M059J (cell line): Measurements from ENCODE around the gene EEF1AKMT4. TPM values are rescaled to one million over a fixed set of nuclear protein-coding genes. Genes with fewer than 3 reads are reported as not detected.
"Not testable (repeated sequence)": the region's sequence is repeated elsewhere in the genome, so short reads cannot be mapped to it uniquely, and the experiment has no call there.

Source experiments
- DNase-seq: peaks from one replicate; pipeline ENCODE4 v3.0.0-alpha.2; 2012; ENCODE audit warnings: low read depth
- total RNA-seq: library from RNA; depleted of rRNA; stranded (reverse); fragments of >200 nt; shearing (Covaris generic); gene quantifications from 2 replicates; pipeline ENCODE4 v1.2.3, GENCODE V29; 2014

The EEF1AKMT4 gene
- total RNA-seq, 1 experiment from 2014 or later: 9.7 TPM

DNA sequence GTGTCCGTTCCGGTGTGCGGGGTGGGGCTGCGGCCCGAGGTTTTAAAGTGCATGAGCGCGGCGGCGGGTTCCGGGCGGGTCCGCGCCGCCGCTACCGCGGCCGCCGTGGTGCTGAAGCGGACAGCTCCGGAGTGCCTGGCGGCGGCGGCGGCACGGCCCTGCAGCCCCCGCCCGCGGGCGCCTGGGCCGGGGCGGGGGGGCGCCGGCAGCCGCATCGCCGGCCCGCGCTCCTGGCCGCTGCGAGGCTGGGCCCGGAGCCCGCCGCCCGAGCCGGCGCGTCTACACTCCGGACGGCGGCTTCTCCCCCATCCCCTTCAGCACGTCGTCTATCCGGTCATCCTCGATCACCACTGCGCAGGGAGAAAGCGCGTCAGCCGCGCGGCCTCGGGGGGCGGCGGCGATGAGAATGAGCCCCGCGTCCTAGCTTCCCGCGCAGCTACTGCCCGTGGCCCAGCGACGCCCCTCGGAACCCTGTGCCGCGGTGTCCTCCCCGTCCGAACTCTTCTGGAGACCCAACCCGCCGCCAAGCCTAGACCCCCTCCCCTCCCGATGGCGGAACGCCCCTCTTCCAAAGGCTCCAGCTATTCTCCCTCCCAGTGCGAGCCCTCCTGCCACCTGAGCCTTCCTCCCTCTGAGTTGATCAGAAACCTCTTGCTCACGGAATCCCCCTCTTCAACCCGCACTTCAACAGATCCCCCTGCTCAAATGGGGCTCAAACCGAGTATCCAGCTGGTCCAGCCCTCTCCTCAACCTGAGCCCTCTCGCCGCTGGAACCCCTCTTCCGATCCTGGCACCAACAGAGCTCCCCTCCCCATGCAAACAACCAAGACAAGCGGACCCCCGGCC is 10.6 kb downstream of the EEF1AKMT4 start:
- DNase-seq: peak; percentile 45

DNA sequence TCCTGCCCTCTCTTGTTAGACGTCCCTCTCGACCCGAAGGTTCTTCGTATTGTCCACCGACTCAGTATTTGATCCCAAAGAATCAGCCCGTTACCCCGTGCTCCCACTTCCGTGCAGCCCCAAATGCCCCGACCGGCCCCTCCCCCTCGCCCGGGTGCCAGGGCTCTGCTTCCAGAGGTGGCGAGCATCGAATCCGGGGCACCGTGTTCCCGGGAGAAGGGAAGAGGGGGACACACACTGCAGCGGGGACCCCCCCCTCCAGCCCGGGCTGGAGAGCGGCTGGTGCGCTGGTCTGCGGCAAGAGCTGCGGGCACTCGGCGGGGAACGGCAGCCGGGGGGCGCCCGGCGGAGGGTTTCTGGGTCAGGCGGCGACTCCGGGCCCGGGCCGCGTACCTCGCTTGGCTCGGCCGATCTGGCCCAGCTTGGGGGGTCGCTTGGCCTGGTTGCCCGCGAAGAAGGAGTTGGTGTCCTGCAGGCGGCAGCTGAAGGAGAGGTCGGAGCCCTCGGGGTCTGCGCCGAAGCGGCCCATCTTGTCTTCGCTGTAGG is 11.3 kb downstream of the EEF1AKMT4 start:
- no peak for DNase-seq

DNA sequence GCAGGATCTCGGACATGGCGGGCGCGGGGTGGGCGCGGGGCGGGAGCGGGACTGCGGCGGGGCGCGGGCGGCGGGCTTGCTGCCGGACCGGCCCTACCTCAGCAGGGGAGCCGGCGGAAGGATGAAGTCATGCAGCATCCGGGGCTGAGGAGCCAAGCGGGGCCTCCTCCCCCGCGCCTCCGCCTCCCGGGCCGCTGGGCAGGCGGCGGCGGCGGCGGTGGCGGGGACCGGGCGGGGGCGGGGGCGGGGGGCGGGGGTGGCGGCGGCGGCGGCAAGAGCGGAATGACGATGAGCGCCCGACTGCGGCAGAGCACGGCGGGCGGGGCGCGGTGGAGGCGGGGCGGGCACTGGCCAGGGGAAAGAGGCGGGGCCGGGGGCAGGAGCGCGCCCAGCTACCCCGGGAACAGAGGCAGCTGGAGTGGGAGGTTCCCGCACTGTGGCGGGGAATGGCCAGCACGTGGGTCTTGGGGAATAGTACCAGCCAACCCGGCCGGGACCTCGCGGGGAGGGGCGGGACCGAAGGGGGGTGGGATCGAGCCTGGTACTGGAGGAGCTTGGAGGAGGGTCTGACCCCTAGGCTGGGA is 11.9 kb downstream of the EEF1AKMT4 start, which contains the start of gene CAMK2N2:
CAMK2N2 (minus strand) TSS at position 284 of the 584 bp plus-strand sequence; CDS start at position 16, 268 bp downstream.
- peak; percentile 81 for DNase-seq

DNA sequence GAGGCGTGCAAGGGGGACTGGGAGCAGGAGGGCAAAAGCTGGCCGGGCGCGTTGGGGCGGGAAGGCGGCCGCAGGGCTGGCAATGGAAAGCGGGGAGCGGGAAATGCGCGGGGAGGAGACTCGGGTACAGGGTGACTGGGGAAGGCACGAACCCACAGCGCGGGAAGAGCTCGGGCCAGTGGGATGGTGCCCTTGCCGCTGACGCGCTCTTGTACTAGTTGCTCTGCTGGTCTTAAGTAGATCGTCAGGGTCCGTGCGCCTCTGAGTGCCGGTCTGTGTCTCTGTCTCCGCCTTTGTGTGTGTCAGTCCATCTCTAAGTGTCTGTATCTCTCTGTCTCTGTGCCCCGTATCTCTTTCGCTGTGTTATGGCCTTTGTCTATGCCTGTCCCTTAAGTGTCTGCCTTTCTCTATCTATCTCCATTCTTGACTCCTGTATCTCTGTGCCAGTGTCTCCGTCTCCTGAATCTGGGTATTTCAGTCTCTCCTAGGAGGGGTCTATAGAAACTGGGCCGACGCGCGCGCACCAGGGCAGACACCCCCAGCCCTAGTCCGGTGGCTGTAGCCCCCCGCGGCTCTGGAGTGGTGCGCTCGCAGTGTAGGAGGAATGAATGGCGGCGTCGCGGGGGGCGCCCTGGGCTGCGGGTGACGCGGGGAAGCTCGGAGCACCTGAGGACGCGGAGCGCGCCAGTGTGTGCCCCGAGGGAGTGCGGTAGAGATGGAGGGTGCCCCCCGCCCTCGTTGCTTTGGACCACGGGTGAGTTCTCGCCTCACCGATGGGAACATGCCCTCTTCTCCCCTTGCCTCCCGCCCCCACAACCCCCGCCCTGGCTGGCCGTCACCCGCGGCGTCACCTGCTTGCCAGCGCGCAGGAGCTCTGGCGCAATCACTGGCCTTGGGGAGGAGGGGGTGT is 12.6 kb downstream of the EEF1AKMT4 start:
- peak; percentile 68 for DNase-seq

GRCh38 chr3:184262764-184263179 is 13.3 kb downstream of the EEF1AKMT4 start:
- DNase-seq: no peak

- not testable (repeated sequence) for DNase-seq
Observed at GRCh38 chr3:184267249-184267648, 17.8 kb downstream of the EEF1AKMT4 start.

GRCh38 chr3:184272269-184272668 is 22.8 kb downstream of the EEF1AKMT4 start:
- no peak for DNase-seq

DNA sequence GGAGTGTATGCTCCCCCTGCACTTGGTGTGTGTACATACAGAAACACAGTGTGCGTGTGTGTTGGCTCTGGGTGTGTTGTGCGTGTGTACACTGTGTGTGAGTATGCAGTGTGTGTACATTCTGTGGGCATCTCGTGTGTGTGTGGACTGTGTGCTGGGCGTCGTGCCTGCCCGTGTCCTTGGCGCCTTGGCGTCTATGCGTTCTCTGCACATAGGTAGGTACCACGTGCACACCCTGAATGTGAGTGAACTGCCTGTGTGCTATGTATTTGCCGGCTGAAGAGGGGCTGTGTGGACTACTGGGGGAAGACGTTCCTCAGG is 25.9 kb downstream of the EEF1AKMT4 start:
- no peak for DNase-seq

DNA sequence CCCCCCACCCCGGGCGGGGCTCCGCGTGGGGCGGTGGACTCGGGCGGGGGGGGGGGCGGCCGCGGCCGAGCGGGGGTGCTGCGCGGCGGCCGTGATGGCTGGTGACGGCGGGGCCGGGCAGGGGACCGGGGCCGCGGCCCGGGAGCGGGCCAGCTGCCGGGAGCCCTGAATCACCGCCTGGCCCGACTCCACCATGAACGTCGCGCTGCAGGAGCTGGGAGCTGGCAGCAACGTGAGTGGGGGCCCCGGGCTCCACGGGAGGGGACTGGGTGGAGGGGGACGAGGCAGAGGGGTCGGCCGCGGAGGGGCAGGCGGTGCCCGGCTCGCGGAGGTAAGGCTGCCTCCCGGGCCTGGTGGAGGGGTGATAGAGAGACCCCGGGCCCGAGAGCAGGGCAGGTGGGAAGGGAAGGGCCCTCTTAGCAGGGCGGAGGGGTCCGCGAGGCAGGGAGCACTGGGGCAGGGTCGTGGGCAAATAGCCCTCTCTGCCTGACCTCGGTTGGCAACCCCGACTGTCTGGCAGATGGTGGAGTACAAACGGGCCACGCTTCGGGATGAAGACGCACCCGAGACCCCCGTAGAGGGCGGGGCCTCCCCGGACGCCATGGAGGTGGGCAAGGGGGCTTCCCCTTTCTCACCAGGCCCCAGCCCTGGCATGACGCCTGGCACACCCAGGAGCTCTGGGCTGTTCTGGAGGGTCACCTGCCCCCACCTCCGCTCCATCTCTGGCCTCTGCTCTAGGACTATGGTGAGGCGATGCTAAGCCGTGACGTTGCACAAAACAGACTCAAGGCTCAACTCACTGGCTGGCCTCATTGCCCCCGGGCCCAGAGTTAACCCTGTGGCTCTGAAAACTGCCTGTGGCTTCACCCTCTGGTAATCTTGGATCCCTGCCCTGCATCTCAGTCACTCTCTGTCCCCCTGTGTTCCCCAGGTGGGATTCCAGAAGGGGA is 26.8 kb downstream of the EEF1AKMT4 start, which contains the start of gene ECE2:
ECE2 (plus strand) TSS at position 62 of the 950 bp plus-strand sequence; CDS start at position 194, 132 bp downstream.
- DNase-seq: no peak

DNA sequence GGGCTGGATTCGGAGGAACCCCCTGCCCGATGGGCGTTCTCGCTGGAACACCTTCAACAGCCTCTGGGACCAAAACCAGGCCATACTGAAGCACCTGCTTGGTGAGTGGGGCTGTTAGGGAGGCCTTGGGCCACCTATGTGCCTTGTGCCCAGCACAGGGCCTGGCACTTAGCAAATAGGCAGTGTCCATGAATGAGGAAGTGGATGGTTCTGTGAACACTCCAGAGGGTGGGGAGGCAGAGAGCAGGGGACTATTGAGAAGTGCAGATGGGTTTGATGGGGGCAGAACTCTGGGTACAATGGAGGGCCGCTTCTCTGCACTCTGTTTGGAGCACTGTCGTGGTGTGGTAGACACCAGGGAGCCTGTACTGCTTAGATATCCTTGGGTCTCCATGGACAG is 27.9 kb downstream of the EEF1AKMT4 start:
- no peak for DNase-seq

GRCh38 chr3:184282941-184283340 is 33.5 kb downstream of the EEF1AKMT4 start:
- DNase-seq: no peak

- no peak for DNase-seq
Observed at GRCh38 chr3:184283681-184284080, 34.2 kb downstream of the EEF1AKMT4 start.

DNA sequence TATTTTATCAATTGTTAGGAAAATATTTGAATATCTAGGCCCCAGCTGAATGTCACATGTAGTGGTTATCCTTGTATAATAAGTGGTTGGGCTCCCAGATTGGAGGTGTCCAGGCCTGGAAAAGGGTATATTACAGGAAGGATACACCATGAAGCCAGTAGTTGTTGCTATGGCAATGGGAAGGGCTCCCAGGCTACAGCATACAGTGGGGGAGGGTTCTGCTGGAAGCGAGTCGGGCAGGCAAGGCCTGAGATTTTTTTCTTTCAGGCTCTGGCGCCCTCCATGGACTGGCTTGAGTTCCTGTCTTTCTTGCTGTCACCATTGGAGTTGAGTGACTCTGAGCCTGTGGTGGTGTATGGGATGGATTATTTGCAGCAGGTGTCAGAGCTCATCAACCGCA is 35.2 kb downstream of the EEF1AKMT4 start:
- DNase-seq: peak; percentile 84

- DNase-seq: peak; percentile 64
Observed at GRCh38 chr3:184289426-184289938, 40.0 kb downstream of the EEF1AKMT4 start.

DNA sequence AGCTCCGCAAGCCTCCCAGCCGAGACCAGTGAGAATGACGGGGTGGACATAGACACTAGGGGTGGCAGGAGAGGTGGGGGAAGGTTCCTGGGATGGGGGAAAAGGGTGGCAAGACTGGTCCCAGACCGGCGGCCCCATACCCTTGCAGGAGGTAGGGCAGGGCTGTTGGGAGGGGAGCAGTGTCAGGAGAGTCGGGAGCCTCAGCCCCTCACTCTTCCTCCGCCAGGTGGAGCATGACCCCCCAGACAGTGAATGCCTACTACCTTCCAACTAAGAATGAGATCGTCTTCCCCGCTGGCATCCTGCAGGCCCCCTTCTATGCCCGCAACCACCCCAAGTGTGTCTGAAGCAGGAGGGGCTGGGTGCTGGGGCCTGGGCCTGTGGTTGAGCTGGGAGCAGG is 40.9 kb downstream of the EEF1AKMT4 start:
- no peak for DNase-seq

- no peak for DNase-seq
Observed at GRCh38 chr3:184291044-184291737, 41.7 kb downstream of the EEF1AKMT4 start.

DNA sequence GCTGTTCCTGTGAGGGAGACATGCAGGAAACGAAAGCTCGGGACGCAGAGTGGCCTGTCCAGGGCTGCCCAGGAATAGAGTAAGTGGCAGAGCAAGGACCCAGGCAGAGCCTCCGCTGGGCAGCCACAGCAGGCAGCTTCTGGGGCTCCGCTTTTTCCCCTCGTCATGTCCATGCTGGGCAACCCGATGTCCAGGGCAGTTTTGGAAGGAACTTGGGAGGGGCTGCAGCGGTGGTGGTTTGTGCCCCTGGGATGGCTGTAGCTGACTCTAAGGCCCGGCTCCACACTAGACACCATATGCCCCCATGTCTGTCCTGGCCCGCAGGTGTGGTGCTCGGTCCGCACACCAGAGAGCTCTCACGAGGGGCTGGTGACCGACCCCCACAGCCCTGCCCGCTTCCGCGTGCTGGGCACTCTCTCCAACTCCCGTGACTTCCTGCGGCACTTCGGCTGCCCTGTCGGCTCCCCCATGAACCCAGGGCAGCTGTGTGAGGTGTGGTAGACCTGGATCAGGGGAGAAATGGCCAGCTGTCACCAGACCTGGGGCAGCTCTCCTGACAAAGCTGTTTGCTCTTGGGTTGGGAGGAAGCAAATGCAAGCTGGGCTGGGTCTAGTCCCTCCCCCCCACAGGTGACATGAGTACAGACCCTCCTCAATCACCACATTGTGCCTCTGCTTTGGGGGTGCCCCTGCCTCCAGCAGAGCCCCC is 42.4 kb downstream of the EEF1AKMT4 start:
- no peak for DNase-seq

DNA sequence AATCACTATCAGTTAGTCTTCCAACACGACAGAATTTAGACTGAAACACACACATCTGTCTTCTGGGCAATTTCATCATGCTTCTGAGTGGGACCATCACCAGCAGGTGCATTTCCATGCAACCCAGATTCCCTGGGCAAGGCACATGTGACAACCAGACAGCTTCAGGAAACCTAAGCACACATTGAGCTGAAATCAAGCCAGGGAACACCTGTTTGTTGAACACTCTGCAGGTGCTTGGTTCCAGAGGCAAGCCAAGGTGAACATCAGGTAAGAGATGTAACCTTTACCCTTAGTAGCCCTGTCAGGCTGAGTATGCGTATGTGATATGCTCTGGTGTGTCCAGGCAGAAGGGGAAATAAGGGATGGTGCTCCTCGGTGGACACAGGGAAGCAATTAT is 46.3 kb downstream of the EEF1AKMT4 start:
- DNase-seq: no peak

GRCh38 chr3:184296616-184297015 is 47.1 kb downstream of the EEF1AKMT4 start:
- DNase-seq: no peak
